GM18907 (cell line): ENCODE data around the gene RAB8A.

Experiments used
- ATAC-seq: cut with Tn5 transposase; IDR thresholded peaks from one replicate; pipeline ENCODE4 v1.9.1; 2021; ENCODE audit warnings: mild to moderate bottlenecking, moderate library complexity; ENCODE audit not compliant: unreplicated experiment

Gene RAB8A

DNA sequence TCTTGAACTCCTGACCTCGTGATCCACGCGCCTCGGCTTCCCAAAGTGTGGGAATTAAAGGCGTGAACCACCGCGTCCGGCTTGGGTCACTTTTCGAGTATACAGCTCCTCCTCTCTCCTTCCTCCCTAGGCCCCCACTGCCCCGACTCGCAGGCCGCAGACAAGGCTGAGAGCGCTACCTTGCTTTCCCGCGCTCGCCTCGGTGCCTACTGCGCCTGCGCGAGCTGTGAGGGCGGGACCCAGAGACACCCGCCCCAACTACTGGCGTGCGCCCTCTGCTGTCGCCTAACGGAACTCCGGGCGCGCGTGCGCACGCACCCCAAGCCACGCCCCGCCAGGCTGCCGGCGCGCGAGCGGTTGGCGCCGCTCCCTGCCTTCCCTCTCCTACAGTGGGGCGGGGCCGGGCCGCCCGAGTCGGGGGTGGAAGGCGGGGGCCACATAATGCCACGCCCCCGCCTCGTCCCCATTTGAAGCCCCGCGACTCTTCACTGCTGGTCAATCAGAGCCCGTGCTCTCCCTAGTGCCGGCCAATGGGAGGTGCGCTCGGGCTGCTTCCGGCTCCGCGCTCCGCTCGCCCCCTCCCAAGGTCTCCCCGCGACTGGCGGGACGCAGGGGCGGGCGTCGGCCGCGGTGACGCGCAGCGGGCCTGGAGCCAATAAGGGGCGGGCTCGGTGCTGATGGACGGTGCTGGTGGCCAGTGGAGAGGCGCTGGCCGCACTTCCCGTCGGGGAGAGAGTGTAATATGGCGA is at the start of gene RAB8A:
Gene RAB8A (plus strand): TSS at position 730 of the 749 bp plus-strand sequence. CDS start 13 bp downstream, at position 743.
- peak; percentile 85 for ATAC-seq

GRCh38 chr19:16061943-16062342 is 49.7 kb upstream of the RAB8A start:
- no peak for ATAC-seq

- ATAC-seq = no peak
Observed at GRCh38 chr19:16062789-16063188, 48.9 kb upstream of the RAB8A start.

GRCh38 chr19:16064209-16064889 is 47.3 kb upstream of the RAB8A start:
- ATAC-seq = no peak

GRCh38 chr19:16066611-16067104 is 45.0 kb upstream of the RAB8A start:
- ATAC-seq = no peak

DNA sequence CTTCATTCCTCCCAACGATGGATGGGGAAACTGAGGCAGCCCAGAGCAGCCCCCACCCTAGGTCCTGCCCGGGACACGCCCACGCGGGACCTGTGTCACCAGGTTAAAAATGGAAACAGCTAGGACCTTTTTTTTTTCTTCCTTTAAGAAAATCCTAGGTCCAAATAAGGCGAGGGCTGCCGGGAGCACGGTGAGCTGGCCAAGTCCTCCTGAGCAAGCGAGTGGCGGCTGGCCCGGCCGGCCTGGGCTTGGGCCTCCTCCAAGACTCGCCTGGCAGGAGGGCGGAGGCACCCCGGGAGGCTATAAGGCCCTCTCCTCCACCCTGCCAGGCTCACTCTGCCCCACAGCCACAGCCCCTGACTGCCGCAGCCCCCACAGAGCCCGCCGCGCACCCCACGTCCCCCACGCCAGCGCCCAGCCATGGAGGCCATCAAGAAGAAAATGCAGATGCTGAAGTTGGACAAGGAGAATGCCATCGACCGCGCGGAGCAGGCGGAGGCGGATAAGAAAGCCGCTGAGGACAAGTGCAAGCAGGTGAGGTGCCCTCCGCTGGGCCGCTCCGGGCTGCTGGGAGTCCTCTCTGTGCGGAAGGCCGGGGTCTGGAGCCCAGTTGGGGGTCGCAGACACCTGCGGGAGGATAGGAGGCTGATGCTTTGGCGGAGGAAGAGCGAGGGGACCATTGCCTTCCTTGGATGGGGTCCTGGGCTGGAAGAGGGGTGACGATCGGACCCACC is 44.3 kb upstream of the RAB8A start:
- no peak for ATAC-seq

- ATAC-seq = no peak
Observed at GRCh38 chr19:16068696-16069259, 42.9 kb upstream of the RAB8A start.

- no peak for ATAC-seq
Observed at GRCh38 chr19:16069813-16070365, 41.8 kb upstream of the RAB8A start.

DNA sequence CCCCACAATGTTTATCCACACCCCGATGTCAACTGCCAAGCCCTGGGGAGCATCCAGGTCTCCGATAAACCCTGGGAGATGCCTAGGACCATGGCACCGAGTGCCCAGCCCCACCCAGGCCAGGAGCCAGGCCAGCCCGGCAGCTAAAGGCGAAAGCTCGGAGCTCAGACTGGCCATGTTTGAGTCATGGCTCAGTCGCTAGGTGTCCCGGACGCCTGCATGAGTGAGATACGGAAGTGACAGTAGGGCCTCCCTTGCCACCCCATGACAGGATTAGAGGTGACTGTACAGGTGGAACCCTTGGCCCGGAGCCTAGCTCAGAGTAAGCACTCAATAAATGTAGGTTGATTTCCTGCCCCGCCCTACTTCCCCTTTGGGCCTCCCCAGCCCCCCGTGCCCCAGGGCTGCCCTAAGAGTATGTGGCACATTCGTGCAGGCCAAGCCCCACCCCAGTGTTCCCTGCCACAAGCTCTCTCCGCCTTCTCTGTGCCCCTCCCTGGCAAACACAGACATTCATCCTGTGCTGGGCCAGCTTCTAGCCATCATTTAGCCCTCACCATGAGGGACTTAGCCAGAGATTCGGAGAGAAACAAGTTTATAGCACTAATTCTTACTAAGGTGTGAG is 41.2 kb upstream of the RAB8A start:
- peak; percentile 51 for ATAC-seq

GRCh38 chr19:16071072-16071691 is 40.5 kb upstream of the RAB8A start:
- no peak for ATAC-seq

DNA sequence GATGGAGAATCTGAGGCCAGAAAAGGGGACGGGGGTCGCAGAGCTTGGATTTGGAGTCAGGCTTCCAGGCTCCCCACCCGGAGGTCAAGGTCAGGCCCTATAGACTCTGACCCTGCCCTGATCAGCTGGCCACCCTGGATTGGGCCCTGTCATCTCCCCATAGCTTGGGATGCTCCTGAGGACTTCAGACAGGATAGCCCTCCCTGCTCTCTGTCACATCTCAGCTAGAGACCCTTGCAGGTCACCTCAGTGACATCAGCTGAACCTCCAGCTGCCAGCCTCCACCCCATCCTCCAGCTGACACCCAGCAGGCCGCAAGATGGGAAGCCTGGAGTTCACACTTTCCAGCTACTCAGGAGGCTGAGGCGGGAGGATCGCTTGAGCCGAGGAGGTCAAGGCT is 38.2 kb upstream of the RAB8A start:
- ATAC-seq = no peak

- no peak for ATAC-seq
Observed at GRCh38 chr19:16073988-16074387, 37.7 kb upstream of the RAB8A start.

DNA sequence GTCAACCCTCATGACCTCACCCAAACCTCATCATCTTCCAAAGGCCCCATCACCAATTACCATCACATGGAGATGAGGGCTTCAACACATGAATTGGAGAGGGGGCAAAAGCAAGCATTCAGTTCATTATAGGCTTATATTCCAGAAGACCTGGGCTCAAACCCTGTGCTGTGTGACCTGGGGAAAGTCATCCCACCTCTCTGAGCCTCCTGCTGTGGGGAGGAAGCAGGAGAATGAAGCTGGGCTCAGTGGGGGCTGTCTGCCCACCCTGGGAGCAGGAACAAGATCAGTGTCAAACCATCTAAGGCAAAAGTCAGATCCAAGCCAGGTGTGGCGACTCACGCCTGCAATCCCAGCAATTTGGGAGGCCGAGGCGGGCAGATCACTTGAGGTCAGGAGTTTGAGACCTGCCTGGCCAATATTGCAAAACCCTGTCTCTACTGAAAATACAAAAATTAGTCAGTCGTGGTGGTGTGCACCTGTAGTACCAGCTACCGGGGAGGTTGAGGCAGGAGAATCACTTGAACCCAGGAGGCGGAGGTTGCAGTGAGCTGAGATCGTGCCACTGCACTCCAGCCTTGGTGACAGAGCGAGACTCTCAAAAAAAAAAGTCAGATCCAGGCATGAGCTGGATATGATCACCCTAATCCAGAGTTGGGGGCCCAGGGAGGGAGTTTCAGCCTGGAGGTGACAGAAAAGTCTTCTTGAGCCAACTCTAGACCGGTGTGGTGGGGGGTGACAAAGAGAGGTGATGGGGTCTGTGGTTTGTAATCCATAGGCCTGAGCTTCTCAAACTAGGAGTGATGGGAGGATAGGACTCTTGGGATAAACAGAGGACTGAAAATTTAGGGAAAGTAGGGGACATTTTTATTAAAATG is 37.0 kb upstream of the RAB8A start:
- ATAC-seq = no peak

DNA sequence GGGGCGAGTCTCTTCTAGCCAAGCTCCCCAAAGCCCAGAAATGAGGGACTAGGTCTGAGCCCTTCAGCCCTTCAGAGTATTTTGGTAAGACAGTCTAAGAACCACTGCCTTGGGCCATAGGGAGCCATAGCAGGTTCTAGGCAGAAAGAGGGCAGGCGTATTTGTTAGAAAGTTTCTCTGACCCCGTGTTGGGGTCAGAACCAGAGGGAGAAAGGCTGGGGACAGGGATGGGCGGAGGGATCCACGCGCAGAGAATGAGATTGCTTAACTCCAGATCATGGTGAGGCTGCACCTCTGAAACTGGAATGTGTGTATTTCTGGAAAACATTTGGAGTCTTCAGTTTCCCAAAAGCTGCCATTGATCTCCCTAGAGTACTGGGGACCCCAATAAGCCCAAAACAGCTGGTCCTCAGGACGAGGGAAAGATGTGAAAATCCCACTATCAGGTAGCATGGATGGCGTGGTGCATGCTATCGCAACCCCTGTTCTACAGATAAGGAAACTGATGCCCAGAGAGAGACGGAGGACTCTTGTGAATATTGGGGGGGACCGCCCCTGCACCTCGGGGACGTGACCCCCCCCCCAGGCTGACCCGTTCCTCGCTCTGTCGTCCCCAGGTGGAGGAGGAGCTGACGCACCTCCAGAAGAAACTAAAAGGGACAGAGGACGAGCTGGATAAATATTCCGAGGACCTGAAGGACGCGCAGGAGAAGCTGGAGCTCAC is 36.1 kb upstream of the RAB8A start:
- no peak for ATAC-seq

- ATAC-seq = peak; percentile 55
Observed at GRCh38 chr19:16076154-16076957, 35.3 kb upstream of the RAB8A start, which contains the start of gene TPM4. Gene TPM4 (plus strand): TSS chr19:16076495. CDS start chr19:16076566, 71 bp downstream.

DNA sequence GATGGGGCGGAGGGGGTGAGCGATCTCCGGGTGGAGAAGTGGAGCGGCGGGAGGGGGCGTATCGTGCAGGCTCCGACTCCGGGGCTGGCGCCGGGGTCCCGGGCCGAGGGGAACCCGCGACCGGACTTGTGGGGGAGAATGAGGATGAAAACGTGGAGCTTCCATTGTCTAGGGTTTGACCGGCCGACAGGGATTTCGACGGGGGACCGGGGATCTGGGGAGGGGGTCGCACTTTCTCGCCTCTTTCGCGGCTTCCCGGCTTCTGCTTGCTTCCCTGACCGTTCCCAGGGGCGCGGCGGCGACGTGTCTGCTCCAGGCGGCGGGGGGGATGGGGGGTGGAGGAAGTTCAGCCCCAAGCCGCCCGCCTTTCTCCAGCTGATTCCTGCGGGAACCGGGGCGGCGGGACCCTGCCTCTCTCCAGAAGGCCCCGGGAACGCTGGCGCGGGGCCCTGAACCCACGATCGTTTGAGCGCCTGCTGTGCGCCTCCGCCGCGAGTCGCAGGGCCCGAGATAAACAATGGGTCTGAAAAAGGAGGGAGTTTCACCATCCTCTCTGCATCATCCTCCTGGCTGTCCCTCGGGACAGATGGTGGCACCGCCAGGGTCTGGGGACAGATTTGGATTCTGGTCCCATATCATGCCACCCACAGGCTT is 34.6 kb upstream of the RAB8A start:
- no peak for ATAC-seq
